Stimulated activated CD8-positive, alpha-beta memory T cell treated with anti-CD3 and anti-CD28 coated beads, Interleukin-15, amount 100 ng/mL, for 24 hours (primary cell): ENCODE data around the gene PCDHA13.
"Not testable (repeated sequence)": the region's sequence is repeated elsewhere in the genome, so short reads cannot be mapped to it uniquely, and the experiment has no call there.

Source experiments
- DNase-seq: peaks from one replicate; pipeline ENCODE4 v3.0.0-alpha.2; 2020; ENCODE audit warnings: low read depth

PCDHA13 gene

DNA sequence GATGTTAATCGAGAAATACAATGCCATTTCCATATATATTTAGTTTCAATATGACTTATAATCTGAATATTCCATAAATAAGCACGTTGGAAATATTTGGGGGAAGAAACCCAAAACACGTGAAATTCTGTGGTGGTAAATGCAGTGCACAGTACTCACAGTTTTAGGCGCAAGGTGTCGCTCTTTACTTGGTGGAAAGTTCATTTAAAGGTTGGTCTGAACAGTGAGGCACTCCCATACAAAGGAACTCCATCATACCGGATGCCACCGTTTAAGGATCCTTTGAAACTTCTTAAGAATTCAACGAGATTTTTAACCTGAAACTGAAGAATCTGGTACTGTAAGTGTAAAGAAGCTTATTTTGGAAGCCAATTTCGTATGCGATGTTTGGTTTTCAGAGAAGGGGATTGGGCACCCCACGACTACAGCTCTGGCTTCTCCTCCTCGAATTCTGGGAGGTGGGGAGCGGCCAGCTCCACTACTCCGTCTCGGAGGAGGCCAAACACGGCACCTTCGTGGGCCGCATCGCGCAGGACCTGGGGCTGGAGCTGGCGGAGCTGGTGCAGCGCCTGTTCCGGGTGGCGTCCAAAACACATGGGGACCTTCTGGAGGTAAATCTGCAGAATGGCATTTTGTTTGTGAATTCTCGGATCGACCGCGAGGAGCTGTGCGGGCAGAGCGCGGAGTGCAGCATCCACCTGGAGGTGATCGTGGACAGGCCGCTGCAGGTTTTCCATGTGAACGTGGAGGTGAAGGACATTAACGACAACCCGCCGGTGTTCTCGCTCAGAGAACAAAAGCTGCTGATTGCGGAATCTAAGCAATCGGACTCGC, 13.0 kb upstream of the PCDHA13 start, which contains the start of gene PCDHA11:
Gene PCDHA11 (plus strand): TSS at position 237 of the 834 bp plus-strand sequence. CDS start 147 bp downstream, at position 384.
- DNase-seq, result no peak

DNA sequence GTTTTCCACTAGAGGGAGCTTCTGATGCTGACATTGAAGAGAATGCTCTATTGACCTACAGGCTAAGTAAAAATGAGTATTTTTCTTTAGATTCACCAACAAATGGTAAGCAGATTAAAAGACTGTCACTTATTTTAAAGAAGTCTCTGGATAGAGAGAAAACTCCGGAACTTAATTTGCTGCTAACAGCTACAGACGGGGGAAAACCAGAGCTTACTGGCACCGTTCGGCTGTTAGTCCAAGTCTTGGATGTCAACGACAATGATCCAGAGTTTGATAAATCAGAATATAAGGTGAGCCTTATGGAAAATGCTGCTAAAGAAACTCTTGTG, 12.4 kb upstream of the PCDHA13 start:
- no peak for DNase-seq

- DNase-seq, result no peak
Observed at GRCh38 chr5:140870221-140871201, 11.4 kb upstream of the PCDHA13 start.

GRCh38 chr5:140875085-140876065, 6.5 kb upstream of the PCDHA13 start, which contains the start of gene PCDHA12:
PCDHA12 (plus strand) TSS chr5:140875308; CDS start chr5:140875473, 165 bp downstream.
- DNase-seq, result no peak

DNA sequence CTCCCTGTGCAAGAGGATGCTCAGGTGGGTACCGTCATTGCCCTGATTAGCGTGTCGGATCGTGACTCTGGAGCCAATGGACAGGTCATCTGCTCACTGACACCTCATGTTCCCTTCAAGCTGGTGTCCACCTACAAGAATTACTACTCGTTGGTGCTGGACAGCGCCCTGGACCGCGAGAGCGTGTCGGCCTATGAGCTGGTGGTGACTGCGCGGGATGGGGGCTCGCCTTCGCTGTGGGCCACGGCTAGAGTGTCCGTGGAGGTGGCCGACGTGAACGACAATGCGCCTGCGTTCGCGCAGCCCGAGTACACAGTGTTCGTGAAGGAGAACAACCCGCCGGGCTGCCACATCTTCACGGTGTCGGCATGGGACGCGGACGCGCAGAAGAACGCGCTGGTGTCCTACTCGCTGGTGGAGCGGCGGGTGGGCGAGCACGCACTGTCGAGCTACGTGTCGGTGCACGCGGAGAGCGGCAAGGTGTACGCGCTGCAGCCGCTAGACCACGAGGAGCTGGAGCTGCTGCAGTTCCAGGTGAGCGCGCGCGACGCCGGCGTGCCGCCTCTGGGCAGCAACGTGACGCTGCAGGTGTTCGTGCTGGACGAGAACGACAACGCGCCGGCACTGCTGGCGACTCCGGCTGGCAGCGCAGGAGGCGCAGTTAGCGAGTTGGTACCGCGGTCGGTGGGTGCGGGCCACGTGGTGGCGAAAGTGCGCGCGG, 5.2 kb upstream of the PCDHA13 start:
- DNase-seq, result not testable (repeated sequence)

GRCh38 chr5:140877262-140877581, 4.7 kb upstream of the PCDHA13 start:
- no peak for DNase-seq

DNA sequence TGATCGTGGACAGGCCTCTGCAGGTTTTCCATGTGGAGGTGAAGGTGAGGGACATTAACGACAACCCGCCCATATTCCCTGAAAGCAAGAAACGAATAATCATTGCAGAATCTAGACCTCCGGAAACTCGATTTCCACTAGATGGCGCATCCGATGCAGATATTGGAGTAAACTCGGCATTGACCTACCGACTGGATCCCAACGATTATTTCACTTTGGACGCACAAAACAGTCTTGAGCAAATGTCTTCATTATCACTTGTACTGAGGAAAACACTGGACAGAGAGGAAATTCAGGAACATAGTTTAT, 621 bp downstream of the PCDHA13 start:
- no peak for DNase-seq

DNA sequence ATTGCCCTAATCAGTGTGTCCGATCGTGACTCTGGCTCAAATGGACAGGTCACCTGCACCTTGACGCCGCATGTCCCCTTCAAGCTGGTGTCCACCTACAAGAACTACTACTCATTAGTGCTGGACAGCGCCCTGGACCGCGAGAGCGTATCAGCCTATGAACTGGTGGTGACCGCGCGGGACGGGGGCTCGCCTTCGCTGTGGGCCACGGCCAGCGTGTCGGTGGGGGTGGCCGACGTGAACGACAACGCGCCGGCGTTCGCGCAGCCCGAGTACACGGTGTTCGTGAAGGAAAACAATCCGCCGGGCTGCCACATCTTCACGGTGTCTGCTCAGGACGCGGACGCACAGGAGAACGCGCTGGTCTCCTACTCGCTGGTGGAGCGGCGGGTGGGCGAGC, 1.4 kb downstream of the PCDHA13 start:
- DNase-seq, result no peak

DNA sequence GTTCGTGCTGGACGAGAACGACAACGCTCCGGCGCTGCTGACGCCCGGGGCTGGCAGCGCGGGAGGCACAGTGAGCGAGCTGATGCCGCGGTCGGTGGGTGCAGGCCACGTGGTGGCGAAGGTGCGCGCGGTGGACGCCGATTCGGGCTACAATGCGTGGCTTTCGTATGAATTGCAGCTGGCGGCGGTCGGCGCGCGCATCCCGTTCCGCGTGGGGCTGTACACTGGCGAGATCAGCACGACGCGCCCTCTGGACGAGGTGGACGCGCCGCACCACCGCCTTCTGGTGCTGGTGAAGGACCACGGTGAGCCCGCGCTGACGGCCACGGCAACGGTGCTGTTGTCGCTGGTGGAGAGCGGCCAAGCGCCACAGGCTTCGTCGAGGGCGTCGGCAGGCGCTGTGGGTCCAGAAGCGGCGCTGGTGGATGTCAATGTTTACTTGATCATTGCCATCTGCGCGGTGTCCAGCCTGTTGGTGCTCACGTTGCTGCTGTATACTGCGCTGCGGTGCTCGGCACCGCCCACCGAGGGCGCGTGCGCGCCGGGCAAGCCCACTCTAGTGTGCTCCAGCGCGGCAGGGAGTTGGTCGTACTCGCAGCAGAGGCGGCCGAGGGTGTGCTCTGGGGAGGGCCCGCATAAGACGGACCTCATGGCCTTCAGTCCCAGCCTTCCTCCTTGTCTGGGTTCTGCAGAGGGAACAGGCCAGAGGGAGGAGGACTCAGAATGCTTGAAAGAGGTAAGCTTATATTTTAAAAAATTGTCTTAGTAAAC, 2.2 kb downstream of the PCDHA13 start:
- DNase-seq, result no peak

DNA sequence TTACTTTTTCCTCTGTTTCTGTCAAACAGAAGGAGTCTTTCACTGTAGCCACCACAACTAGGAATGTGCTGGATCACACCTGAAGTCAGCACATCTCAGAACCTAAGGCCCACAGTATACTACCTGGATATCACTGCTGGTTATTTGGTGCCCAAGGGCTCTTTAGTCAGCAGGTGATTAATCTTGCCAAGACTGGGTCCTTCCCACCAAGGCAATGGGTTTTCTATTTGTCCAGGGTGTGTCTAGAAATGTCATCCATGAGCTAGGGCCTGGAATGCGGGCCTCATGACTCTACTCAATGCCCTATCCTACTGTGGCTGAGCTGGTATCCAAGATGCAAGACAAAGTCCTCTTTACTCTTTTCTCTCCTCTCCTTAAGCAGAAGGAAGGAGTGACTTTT, 34.4 kb downstream of the PCDHA13 start:
- no peak for DNase-seq

DNA sequence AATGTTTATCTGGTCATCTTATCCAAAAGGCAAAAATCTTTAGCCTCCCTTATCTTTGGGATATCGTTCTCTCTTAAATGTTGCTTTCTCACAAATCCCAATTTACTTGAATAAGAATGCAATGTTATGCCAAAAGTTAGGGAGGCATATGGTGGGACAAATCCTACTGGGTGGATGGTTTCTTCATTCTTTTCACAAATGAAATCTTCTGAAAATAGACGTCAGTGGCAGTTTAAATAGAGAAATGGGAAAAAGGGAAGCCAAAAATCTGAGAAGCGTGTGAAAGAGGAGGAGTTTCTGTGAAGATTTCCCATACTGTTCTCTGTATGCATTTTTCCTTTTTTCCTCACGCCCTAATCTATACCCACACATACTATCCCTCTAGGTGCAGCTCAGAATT, 41.7 kb downstream of the PCDHA13 start:
- DNase-seq, result no peak

- no peak for DNase-seq
Observed at GRCh38 chr5:140925806-140926442, 44.0 kb downstream of the PCDHA13 start, which contains the start of gene PCDHAC1. PCDHAC1 (plus strand) TSS chr5:140926299; CDS start chr5:140926893, 594 bp downstream.

DNA sequence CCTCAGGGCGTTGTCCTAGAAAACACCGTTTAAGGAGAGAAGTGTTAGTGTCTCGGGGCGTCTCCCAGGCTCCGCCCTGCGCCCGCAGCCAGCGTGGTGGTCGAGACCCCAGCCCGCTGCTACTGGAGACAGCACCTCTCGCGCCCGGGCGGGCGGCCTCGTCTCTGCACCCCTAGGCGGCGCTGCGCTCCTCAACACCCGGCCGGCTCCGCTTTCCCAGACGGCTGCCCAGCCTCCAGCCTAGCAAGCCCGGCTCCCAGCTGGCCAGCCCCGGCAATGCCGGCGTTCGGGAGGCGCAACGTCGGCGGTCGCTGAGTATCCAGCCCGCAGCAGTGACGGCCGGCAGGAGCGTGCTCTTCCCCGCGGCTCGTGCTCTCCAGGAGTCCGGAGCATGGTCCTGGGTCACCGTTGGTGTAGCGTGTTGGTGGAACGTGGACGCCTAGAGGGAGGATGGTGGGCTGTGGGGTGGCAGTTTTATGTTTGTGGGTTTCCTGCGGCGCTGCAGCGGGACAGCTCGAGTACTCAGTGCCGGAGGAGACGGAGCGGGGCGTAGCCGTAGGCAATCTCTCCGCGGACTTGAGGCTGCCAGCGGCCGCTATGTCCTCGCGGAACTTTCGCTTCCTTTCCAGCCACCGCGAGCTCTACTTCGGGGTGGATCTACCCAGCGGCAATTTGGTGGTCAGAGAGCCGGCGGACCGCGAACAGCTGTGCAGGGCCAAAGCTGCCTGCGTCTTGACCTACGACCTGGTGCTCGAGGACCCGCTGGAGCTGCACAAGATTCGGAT, 44.7 kb downstream of the PCDHA13 start:
- DNase-seq, result no peak

DNA sequence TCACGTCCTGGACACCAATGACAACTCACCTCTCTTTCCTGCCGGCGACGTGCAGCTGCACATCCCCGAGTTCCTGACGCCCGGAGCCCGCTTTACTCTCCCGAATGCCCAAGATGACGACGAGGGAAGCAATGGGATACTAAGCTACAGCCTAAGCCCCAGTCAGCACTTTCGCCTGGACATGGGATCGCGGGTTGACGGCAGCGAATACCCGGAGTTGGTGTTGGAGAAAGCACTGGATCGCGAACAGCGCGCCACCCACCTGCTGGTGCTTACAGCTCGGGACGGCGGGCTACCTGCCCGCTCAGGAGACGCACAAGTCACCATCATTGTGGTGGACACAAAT, 45.3 kb downstream of the PCDHA13 start:
- DNase-seq, result no peak
